HG02642 (cell line): ENCODE data around the gene MAPKAPK2.
A peak's percentile ranks its signal among the peaks of the same experiment; 100 is the strongest.

ENCODE experiments used
- ATAC-seq: cut with Tn5 transposase; IDR thresholded peaks from one replicate; pipeline ENCODE4 v1.9.1; 2021; ENCODE audit warnings: mild to moderate bottlenecking; ENCODE audit not compliant: unreplicated experiment, poor library complexity

The MAPKAPK2 gene

DNA sequence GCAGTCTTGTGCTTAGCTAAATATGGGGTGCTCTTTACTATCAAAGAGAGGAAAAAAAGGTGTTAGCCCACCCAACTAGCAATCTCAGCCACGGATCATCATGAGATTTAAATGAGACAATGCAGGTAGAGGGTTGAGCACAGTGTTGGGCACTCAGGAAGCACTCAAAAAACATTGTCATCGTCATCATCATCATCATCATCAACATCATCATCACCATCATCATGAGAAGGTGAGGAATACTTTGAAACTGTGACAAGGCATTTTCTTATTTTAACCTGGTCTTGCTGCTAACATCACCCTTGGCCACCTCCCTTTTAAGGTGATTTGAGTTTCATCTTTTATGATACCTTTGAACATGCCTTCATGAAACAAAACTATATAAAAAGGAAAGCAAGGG is 3.3 kb upstream of the MAPKAPK2 start:
- no peak for ATAC-seq

DNA sequence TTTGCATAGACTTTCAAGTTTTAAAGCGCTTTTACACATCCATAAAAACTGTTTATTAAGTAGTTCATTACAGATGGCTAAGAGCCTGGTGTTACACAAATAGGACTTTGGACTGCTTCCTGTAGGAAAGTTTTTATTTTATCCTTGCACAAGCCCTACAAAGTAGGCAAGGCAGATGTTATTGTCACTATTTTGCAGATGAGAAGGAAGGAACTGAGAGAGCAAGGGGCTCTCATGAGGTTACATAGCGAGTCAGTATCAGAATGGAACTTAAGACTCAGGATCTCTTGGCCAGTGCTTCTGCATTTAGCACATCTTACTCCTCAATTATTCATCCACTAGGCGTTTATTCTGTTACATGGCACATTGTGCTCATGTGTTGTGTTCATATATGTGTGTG is 2.6 kb upstream of the MAPKAPK2 start:
- no peak for ATAC-seq

DNA sequence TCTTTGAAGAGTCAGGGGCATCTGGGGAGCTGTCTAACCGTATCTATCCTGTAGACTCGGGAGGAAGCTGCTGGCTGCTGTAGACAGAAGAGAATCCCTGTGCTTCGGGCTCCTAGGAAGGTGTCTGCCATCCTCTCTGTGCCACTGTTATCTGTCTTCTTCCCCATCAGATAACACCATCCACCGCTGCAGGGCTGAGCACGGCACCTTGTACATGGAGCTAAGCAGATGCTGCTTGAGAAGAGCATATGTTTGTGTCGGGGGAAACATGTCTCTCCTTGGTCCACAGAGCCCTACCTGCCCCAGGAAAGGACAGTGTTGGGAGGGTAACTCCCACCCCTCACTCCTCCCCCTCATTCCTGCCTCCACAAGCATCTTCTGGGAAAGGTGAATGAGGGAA is 1.4 kb upstream of the MAPKAPK2 start:
- no peak for ATAC-seq

DNA sequence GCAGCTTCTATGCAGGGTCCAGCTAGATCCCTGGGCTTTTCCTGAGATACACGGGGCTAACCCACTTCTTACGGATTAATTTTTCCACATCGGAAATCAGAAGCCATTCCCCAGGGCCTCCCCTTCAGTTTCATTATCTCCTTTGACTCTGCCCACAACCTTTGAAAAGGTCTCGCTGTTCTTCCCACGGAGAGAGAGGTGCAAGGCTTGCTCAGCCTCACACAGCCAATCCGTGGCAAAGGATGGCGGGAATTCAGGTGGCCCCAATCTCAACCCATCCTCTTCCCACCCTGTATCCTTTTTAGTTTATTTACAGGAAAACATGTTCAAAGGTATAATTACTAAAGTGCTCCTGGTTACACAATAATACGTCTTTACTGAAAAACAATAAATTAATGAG is 702 bp upstream of the MAPKAPK2 start:
- ATAC-seq: no peak

DNA sequence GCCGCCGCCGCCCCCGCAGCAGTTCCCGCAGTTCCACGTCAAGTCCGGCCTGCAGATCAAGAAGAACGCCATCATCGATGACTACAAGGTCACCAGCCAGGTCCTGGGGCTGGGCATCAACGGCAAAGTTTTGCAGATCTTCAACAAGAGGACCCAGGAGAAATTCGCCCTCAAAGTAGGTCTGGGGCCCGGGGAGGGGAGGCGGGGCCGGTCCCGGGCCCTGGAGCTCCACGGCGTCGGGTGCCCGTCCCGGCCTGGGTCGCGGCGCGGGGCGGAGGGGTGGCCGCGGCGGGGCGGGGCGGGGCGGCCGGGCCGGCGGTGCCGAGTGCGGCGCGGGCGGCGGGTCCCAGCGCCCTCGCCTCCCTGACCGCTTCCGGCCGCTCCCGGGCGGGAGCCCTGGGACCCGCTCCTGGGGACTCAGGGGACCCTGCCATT is 646 bp downstream of the MAPKAPK2 start:
- peak; percentile 32 for ATAC-seq

DNA sequence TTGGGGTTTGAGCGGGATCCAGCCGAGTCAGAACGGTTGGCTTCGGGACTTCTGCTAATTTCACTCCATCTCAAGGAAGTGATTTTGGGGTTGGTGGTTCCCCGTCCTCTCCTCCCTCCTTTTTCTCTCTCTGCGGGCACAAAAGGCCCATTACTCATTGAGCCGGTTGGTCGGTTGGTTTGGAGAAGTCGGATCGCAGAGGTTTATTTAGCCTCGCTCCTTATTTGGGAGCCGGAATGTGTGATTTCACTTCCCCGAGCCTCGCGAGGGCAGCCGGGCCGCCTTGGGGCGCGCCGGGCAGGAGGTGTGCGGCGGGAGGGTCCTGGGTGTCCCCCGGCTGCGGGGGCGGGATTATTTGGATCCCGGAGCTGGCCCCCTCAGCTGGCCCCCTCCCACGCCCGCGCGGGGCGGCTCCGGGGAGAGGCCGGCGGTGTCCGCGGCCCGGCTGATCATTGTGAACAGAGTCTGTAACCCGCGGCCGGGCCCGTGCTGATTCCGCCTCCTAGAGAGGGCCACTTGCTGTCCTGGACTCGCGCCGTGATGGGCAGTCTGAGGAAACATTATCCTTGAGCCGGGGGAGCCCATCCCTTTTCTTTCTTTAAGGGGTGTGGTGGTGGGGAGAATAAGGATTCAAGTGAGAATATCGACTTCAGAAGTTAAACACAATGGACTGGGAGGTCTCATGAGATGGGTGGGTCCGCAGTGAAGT is 1.2 kb downstream of the MAPKAPK2 start:
- peak; percentile 8 for ATAC-seq

DNA sequence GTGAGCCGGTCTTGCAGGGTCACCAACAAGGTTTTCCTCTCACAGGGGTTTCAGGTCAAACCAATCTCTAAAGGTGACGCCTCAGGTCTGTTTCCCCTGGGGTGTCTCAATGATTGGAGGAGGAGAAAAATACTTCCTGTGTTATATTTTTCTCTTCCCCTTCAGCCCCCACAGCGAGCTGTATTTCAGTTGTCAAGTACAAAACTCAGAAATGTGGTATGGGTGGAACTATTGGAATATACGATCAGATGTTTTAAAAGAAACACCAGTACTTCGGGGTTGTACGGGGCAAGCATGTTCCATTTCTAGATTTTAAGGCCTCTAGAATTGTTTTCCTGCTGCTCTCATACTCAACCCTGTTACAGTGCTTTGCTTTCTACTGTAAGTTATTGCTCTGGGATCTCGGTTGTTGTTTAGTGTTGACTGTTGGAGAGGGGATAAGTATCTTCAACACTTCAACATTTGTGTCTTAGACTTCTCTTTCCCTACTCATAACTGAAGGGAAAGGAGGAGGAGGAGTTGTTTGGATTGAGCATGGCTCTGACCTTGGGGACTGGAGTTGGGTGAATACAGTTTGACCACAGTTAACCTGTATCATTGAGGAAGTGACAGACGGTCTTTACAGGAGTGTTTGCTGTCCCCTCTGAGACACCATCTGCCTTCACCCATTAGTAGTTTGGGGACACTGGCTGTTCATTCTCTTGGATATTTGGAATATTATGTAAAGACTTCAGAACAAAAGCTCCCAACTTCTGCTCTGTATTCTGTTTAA is 2.0 kb downstream of the MAPKAPK2 start:
- ATAC-seq: no peak

DNA sequence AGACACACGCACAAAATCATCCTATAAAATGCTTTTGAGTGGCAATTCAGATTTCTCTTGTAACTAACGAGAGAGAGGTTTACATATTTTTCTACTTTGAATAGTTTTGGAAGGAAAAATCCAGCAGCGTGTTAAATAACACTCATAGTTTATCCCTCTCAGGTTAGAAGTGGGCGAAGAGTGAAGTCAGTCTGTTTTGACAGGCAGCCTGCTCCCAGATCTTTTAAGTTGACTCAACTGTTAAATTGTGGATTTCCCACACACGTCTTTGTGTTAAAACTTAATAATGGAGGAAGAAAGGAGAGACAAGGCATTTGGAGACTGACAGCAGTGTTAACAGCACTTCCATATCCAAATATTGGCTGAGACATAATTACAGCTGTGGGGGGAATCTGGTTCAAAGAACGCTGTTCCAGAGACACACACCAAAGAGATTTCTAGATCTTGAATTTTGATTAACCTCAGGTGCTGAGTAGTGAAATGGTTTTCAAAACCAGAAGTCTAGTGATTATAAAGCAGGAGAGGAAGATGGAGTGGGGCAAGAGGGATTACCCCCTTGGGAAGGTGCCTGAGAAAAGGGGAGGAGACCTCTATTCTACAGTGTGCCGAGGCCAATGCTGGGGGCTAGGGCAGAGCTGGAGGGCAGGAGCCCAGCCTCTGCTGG is 2.7 kb downstream of the MAPKAPK2 start:
- no peak for ATAC-seq

DNA sequence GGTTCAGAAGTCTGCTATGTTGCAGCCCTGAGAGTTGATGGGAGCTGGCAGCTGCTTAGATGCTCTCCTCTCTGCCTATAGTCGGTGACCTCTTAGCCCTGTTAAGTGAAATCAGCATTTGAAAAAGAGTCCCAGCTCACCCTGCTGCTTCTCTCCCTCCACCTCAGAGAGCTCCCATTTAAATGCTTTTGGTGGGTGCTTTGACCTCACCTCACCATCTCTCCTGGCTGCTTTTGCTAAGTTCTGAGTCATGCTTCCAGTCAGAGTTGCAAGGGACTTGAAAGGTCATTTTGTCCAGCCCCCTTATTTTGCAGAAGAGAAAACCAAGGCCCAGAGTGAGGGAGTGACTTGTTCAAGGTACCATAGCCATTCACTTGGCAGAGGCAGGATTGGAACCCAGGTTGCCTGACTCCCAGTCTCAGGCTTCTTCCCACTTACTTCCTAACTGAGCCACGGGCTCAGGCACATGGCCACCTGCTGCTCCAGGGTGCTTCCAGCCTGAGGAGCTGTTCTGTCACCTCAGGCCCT is 3.3 kb downstream of the MAPKAPK2 start:
- no peak for ATAC-seq

DNA sequence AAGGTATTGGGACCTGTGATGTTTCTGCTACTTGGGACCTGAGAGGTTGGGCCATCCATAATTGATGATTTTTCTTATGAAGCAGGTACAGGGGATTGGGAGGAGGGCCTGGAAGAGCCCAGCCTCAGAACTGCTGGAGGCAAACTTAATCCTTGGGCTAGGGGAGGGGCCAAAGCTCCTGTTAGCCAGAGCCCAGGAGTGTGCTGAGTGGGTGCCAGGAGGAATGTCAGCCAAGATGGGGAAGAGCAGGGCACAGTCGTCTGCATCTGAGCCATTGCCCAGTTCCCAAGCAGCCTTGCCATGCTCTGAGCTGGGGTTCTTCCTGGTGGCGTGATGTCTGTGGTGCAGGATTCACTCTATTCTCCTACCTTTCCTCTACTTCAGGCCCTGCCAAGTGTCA is 5.8 kb downstream of the MAPKAPK2 start:
- ATAC-seq: no peak

DNA sequence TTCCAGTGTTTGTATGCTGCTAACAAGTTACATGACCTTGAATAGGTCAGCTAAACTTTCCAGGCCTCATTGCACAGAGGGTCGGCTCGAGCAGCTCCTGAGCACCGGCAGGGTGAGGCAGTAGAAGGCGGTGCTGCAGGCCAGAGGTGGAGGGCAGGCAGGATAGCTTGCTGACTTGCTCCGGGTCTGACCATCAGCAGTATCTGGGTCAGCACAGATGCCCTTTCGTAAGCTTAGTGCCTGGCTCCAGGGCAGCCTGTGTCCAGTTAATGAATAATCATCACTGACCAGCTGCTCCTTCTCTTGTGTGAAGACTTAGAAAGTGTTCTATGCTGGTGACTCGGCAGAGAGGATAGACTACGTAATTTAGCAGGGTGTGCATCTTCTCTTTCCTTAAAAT is 6.9 kb downstream of the MAPKAPK2 start:
- ATAC-seq: no peak

DNA sequence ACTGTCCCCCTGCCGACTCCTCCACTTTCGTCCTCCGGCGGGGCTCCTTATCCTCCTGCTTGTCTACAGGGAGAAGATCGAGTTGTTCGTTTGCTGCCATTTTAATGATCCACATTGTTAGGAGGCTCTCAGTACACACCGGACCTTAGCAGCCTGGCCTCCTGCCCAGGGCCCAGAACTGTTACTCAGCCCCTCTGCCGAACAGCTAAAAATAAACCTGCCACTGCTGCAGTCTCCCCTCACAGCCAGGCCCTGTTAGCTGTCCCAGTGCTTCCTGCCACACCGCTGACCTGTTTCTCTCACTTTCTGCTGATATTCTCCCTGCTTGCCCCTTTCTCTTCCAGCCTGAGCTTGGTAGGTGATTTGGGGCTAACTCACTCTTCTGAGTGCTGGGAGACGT is 8.3 kb downstream of the MAPKAPK2 start:
- ATAC-seq: no peak

DNA sequence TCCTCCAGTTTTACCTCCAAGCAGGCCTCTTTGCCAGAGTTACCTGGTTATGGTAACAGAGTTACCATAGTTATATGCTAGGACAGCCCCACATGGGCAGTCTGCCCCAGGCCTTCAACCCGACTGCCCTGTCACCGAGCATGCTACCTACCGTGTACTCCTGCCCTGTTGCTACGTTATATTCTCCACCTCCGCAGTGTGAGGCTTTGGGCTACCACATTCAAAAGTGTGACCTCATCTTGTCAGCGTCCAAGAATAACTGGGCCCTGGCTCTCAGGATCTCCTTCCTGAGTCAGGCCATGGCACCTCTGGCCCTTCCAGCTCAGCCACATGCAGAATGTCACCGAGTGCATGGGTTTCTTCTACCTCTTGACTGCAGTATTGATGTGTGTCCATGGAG is 8.9 kb downstream of the MAPKAPK2 start:
- ATAC-seq: no peak

DNA sequence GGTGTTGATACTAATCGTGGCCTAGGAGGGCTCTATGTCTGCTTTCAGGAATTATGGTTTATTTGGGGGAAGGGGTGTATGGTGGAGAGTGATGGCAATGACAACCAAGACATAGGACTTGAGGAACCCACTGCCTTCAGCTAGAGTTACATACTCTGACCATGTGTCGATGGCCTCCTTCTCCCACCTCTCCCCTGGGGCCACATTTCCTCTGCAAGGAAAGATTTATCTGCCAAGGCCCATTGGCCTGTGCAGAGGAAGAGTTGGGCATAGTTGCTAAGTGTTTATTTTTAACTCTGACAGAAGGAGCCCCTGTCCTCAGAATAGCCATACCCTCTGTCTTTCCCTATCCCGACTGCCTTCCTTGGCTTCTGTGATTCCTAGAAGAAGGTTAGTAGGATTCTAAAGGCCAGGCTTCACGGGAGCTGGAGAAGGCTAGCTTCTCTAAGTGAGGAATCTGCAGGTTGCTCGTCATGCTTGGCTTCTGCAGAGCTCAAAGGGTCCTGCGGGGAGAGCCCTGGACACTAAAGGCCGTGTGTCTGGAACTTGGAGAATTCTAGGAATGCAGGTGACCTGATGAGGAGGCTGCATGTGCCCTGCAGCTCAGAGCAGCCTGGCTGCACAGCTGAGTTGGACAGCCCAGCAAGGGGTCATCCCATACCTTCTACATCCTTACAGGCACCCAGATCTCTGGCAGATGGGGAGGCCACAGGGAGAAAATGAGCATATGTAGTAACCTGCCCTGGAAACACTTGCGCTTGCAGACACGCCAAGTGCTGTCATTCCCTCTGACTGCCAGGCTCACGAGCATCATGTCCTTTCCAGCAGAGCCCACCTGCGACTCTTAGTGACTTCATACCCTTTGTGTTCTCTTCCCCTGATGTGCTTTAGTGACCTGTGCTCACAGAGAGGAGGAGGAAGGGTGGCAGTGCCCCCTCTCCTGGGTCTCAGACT is 9.7 kb downstream of the MAPKAPK2 start:
- no peak for ATAC-seq

DNA sequence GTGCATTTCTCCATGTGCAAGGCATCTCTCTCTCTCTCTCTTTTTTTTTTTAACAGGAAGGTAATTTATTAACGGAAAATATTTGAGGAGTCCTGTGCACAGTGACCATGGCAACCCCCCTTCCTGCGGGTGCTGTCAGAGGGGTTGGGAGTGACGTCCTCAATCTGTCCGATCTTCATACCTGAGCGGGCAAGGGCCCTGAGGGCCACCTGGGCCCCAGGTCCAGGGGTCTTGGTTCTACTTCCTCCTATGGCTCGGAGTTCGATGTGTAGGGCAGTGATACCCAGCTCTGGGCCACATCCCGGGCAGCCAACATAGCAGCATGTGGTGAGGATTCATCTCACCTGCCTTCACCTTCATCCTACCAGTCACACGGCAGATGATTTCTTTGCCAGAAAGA is 11.0 kb downstream of the MAPKAPK2 start:
- no peak for ATAC-seq

DNA sequence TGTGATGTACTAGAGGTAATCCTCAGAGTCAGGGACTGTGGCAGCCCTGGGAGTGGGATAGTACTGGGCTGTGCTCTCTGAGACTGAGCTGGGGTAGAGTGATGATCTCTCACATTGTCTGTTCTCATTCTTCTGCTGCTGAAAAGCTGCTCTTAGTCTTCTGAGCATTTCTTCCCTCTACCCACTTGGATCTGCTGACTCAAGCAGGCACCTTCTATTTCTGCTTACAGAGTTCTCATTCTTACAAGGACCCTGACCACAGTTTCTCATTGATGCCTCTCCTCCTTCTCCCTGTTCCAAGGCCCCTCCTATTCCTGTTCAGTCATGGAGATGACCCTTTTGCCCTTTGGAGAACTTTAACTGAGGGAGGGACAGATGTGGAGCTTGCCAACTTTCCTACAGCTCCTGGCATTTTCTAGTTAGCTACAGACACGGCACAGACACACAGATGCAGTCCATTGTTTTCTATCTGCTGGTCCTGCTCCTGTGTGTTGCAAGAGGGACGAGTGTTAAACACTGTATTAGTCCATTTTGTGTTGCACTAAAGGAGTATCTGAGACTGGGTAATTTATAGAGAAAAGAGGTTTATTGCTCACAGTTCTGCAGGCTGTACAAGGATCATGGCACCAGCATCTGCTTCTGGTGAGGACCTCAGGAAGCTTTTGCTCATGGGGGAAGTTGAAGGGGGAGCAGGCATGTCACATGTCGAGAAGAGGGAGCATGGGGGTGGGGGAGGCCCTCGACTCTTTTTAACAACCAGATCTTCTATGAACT is 12.3 kb downstream of the MAPKAPK2 start:
- ATAC-seq: no peak

DNA sequence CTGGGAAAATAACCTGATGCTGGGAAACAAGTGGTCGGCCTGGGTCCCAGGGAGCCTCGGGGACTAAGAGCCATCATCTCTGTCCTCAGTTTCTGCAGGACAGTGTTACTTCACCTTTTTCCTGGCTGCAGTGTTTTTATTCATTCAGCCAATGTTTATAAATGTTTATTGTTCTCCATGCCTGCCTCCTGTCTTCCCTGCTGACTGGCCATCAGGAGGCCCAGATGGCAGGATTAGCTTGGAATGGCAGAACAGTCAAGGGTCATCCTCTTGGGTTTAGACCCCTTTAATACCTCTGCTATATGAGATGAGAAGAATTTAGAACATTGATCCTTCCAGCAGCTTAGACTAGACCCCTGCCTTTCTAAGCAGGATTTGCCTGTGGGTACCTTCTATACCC is 13.3 kb downstream of the MAPKAPK2 start:
- ATAC-seq: no peak

DNA sequence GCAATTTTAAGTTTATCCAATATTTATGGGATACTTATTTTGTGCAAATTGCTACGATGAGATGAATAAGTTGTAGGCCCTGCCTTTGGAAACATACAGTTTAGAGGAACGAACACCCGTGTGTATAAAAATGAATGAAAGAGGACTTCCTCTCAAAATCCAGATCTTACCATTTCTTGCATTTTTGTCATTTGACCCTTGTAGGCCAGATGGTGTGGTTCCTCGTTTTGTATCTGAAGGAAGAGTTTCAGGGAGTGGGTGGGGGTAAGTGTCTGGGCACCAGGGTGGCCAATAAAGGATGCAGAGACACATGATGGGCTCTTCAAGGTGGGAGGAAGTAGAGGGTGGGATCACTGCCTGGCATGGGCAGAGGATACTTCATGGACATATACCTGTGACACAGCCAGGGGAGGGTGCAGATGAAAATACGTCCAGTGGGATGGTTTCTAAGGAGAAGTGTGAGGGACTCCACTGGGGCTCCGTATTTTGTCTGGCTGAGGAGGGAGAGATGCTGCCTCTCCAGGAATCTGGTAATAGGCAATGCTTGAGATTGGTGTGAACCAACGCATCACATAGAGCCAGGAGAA is 14.4 kb downstream of the MAPKAPK2 start:
- no peak for ATAC-seq

DNA sequence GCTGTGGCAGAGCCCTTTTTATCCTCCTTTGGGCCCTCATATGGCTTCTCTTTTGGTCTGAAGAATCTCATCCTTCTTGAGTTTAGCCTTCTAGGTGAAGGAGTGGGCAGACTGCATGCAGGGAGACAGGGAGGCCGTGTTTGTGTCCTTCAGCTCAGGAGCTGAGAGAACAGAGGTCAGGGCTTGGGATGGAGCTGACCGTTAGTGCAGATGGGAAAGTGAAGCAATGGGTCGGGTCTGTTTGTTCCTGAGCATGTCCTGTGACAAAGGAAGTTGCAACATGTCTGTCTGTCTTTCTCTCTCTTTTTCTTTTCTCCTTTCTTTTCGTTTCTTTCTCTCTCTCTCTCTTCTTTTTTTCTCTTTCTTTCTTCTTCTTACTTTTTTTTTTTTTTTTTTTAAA is 14.9 kb downstream of the MAPKAPK2 start:
- ATAC-seq: no peak
